ENCODE results near the gene USP47. TPM values are rescaled to one million over a fixed set of nuclear protein-coding genes. Genes with fewer than 3 reads are reported as not detected.

Gene USP47
- total RNA-seq, 1 experiment from 2014 or later: 24.2 TPM

GRCh38 chr11:11948242-11948947, 106.6 kb downstream of the USP47 start:
- Histone ChIP-seq H3K4me3 (no peak overlapping the region), H3K4me1 (replicated peaks; ENCODE audit: insufficient read depth) (no peaks in the 10 kb centered on the region), H3K36me3 (ENCODE audit: low read depth) (no peaks in the 10 kb centered on the region), H3K9me3 (ENCODE audit: insufficient read depth, low read depth) (no peaks in the 10 kb centered on the region), H3K9me2 (ENCODE audit: insufficient read depth) (no peaks in the 10 kb centered on the region), H3K79me2 (ENCODE audit: low read depth) (no peaks in the 10 kb centered on the region), H3K27me3 (ENCODE audit: insufficient read depth, low read depth) (no peaks in the 10 kb centered on the region), H3K4me2 (no peak overlapping the region), H3F3A (ENCODE audit: insufficient read depth, low read depth) (no peaks in the 10 kb centered on the region), H3K27ac (no peak overlapping the region), H4K20me1 (ENCODE audit: insufficient read depth) (no peaks in the 10 kb centered on the region), H2AFZ (no peak overlapping the region)
- no peak for DNase-seq
- TF ChIP-seq, protein P1, sequence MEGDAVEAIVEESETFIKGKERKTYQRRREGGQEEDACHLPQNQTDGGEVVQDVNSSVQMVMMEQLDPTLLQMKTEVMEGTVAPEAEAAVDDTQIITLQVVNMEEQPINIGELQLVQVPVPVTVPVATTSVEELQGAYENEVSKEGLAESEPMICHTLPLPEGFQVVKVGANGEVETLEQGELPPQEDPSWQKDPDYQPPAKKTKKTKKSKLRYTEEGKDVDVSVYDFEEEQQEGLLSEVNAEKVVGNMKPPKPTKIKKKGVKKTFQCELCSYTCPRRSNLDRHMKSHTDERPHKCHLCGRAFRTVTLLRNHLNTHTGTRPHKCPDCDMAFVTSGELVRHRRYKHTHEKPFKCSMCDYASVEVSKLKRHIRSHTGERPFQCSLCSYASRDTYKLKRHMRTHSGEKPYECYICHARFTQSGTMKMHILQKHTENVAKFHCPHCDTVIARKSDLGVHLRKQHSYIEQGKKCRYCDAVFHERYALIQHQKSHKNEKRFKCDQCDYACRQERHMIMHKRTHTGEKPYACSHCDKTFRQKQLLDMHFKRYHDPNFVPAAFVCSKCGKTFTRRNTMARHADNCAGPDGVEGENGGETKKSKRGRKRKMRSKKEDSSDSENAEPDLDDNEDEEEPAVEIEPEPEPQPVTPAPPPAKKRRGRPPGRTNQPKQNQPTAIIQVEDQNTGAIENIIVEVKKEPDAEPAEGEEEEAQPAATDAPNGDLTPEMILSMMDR (conservative IDR thresholded peaks at IDR 0.05): no peak
- TF ChIP-seq EZH2 (IDR thresholded peaks at IDR 0.05; ENCODE audit: low read depth): no peak
- no TSS peak for BruUV-seq (replicated peaks)
- POLR2A ChIA-PET (ENCODE audit: unreplicated experiment): interaction anchor here (0.7 kb wide), 1 partner anchor 35 kb away, joined by 10 read pairs; no protein-coding TSS in a partner anchor
- CTCF ChIA-PET: no interaction called here
- intact Hi-C loops (cut with micrococcal nuclease; ENCODE audit: unreplicated experiment): no loop called here

GRCh38 chr11:11949482-11949881, 107.7 kb downstream of the USP47 start:
- Histone ChIP-seq H3K36me3 (ENCODE audit: low read depth) (no peaks in the 10 kb centered on the region), H3K4me2 (no peak overlapping the region), H3K4me1 (replicated peaks; ENCODE audit: insufficient read depth) (no peaks in the 10 kb centered on the region), H3F3A (ENCODE audit: insufficient read depth, low read depth) (no peaks in the 10 kb centered on the region), H3K9me3 (ENCODE audit: insufficient read depth, low read depth) (no peaks in the 10 kb centered on the region), H3K9me2 (ENCODE audit: insufficient read depth) (no peaks in the 10 kb centered on the region), H3K27ac (no peak overlapping the region), H3K4me3 (no peak overlapping the region), H3K27me3 (ENCODE audit: insufficient read depth, low read depth) (no peaks in the 10 kb centered on the region), H4K20me1 (ENCODE audit: insufficient read depth) (no peaks in the 10 kb centered on the region), H2AFZ (no peak overlapping the region), H3K79me2 (ENCODE audit: low read depth) (no peaks in the 10 kb centered on the region)
- DNase-seq: no peak
- ChIA-PET POLR2A (ENCODE audit: unreplicated experiment) (no interaction called here), CTCF (no interaction called here)
- BruUV-seq (replicated peaks): no TSS peak
- intact Hi-C loops (cut with micrococcal nuclease; ENCODE audit: unreplicated experiment): no loop called here
- TF ChIP-seq, protein P1 (conservative IDR thresholded peaks at IDR 0.05): no peak
- TF ChIP-seq EZH2 (IDR thresholded peaks at IDR 0.05; ENCODE audit: low read depth): no peak

- Histone ChIP-seq H3K4me2 (no peak overlapping the region), H3K9me2 (ENCODE audit: insufficient read depth) (no peaks in the 10 kb centered on the region), H3K36me3 (ENCODE audit: low read depth) (peaks cover 10% of the 10 kb centered on the region; the same call in 1 of the 2 replicates), H3K4me3 (no peak overlapping the region), H3K27me3 (ENCODE audit: insufficient read depth, low read depth) (no peaks in the 10 kb centered on the region), H3K9me3 (ENCODE audit: insufficient read depth, low read depth) (no peaks in the 10 kb centered on the region), H3K4me1 (replicated peaks; ENCODE audit: insufficient read depth) (no peaks in the 10 kb centered on the region), H3K27ac (no peak overlapping the region), H4K20me1 (ENCODE audit: insufficient read depth) (no peaks in the 10 kb centered on the region), H3F3A (ENCODE audit: insufficient read depth, low read depth) (no peaks in the 10 kb centered on the region), H2AFZ (no peak overlapping the region), H3K79me2 (ENCODE audit: low read depth) (no peaks in the 10 kb centered on the region)
- no peak for DNase-seq
- ChIA-PET CTCF (no interaction called here), POLR2A (ENCODE audit: unreplicated experiment) (no interaction called here)
- no TSS peak for BruUV-seq (replicated peaks)
- intact Hi-C loops (cut with micrococcal nuclease; ENCODE audit: unreplicated experiment): no loop called here
- TF ChIP-seq, protein P1 (conservative IDR thresholded peaks at IDR 0.05): no peak
- TF ChIP-seq EZH2 (IDR thresholded peaks at IDR 0.05; ENCODE audit: low read depth): no peak
These were observed 110.3 kb downstream of the USP47 start for GRCh38 chr11:11952036-11952435.

All from PC-9 (cell line).